ENCODE data around the gene POLR3A. TPM values are rescaled to one million over a fixed set of nuclear protein-coding genes. Genes with fewer than 3 reads are reported as not detected.

The POLR3A gene
- total RNA-seq, 1 experiment from 2014 or later, result 14.9 TPM

DNA sequence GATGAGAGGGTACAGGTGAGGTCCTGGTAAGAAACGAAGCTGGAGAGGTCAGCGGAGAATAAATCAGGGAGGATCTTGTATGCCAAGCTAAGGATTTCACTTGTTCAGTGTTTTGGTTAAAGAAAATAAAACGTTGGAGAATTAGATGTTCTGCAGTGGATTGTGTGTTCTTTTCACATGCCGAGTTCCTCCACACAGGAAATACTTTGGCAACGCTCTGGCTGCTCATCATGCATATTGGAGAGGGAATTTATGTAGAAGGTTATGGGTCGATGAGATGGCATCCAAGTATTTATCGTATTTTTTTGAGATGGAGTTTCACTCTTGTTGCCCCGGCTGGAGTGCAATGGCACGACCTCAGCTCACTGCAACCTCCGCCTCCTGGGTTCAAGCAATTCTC lies 15.4 kb upstream of the POLR3A start:
- DNase-seq, result no peak
- POLR2A ChIA-PET (ENCODE audit: unreplicated experiment), result interaction anchor here (0.6 kb wide), 1 partner anchor 258 kb away, joined by 4 read pairs; no protein-coding TSS in a partner anchor
- Histone ChIP-seq H3K4me1 (replicated peaks; ENCODE audit: insufficient read depth) (no peaks in the 10 kb centered on the region), H3K79me2 (ENCODE audit: low read depth) (peaks cover 11% of the 10 kb centered on the region; the same call in 1 of the 2 replicates), H3K4me3 (no peak overlapping the region), H3K27ac (no peak overlapping the region), H2AFZ (no peak overlapping the region), H3F3A (ENCODE audit: insufficient read depth, low read depth) (peaks cover 68% of the 10 kb centered on the region), H4K20me1 (ENCODE audit: insufficient read depth) (peaks cover 55% of the 10 kb centered on the region), H3K4me2 (no peak overlapping the region), H3K36me3 (ENCODE audit: low read depth) (peaks cover 23% of the 10 kb centered on the region), H3K27me3 (ENCODE audit: insufficient read depth, low read depth) (no peaks in the 10 kb centered on the region), H3K9me2 (ENCODE audit: insufficient read depth) (no peaks in the 10 kb centered on the region), H3K9me3 (ENCODE audit: insufficient read depth, low read depth) (no peaks in the 10 kb centered on the region)
- intact Hi-C loops (cut with micrococcal nuclease; ENCODE audit: unreplicated experiment), result loop anchor here (5.0 to 10.0 kb wide), 3 partner anchors 258 to 923 kb away; no protein-coding TSS in a partner anchor
- CTCF ChIA-PET, result no interaction called here
- TF ChIP-seq EZH2 (IDR thresholded peaks at IDR 0.05; ENCODE audit: low read depth) (no peak), CTCF (conservative IDR thresholded peaks at IDR 0.05) (no peak)
- no TSS peak for BruUV-seq (replicated peaks)

DNA sequence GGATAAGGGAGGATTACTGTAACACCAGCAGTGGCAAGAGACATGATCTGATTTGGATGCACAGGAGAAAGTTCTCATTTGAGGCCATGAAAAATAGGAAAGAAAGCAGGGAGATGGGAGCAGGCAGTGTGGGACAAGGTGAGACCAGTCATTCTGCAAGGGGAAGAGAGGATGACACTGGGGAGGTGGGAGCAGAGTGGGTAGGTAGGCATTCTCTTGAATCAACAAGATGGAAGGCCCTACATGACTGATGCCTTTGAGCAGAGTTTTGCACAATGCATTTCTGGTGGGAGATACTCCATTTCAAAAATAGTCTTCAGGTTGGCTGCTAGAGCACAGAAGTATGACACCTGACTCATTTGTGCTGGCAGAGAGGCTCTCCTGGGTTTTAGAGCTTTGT lies 14.9 kb upstream of the POLR3A start:
- TF ChIP-seq CTCF (conservative IDR thresholded peaks at IDR 0.05) (no peak), EZH2 (IDR thresholded peaks at IDR 0.05; ENCODE audit: low read depth) (no peak)
- BruUV-seq (replicated peaks), result no TSS peak
- Histone ChIP-seq H2AFZ (no peak overlapping the region), H3K9me3 (ENCODE audit: insufficient read depth, low read depth) (no peaks in the 10 kb centered on the region), H3K9me2 (ENCODE audit: insufficient read depth) (no peaks in the 10 kb centered on the region), H3K4me2 (no peak overlapping the region), H3K4me3 (no peak overlapping the region), H3K27me3 (ENCODE audit: insufficient read depth, low read depth) (no peaks in the 10 kb centered on the region), H3K79me2 (ENCODE audit: low read depth) (peaks cover 16% of the 10 kb centered on the region; the same call in 1 of the 2 replicates), H3K4me1 (replicated peaks; ENCODE audit: insufficient read depth) (no peaks in the 10 kb centered on the region), H3K36me3 (ENCODE audit: low read depth) (peaks cover 28% of the 10 kb centered on the region), H3F3A (ENCODE audit: insufficient read depth, low read depth) (peaks cover 73% of the 10 kb centered on the region), H3K27ac (no peak overlapping the region), H4K20me1 (ENCODE audit: insufficient read depth) (peaks cover 60% of the 10 kb centered on the region)
- CTCF ChIA-PET, result no interaction called here
- DNase-seq, result no peak
- POLR2A ChIA-PET (ENCODE audit: unreplicated experiment), result interaction anchor here (0.6 kb wide), 1 partner anchor 259 kb away, joined by 4 read pairs; no protein-coding TSS in a partner anchor
- intact Hi-C loops (cut with micrococcal nuclease; ENCODE audit: unreplicated experiment), result loop anchor here (10.0 kb wide), 1 partner anchor 611 kb away; no protein-coding TSS in a partner anchor

- TF ChIP-seq CTCF (conservative IDR thresholded peaks at IDR 0.05) (no peak), EZH2 (IDR thresholded peaks at IDR 0.05; ENCODE audit: low read depth) (no peak)
- POLR2A ChIA-PET (ENCODE audit: unreplicated experiment), result interaction anchor here (0.7 kb wide), 2 partner anchors 231 to 537 kb away, joined by 3 read pairs; no protein-coding TSS in a partner anchor
- no peak overlapping the region for H3K4me3 ChIP-seq
Observed at GRCh38 chr10:78042752-78043104, 13.4 kb upstream of the POLR3A start.

More at GRCh38 chr10:78042752-78043104, 13.4 kb upstream of the POLR3A start:
- peaks cover 74% of the 10 kb centered on the region for H4K20me1 ChIP-seq (ENCODE audit: insufficient read depth)
- H3F3A ChIP-seq (ENCODE audit: insufficient read depth, low read depth), result peaks cover 87% of the 10 kb centered on the region
- H3K27me3 ChIP-seq (ENCODE audit: insufficient read depth, low read depth), result no peaks in the 10 kb centered on the region
- intact Hi-C loops (cut with micrococcal nuclease; ENCODE audit: unreplicated experiment), result loop anchor here (10.0 kb wide), 1 partner anchor 612 kb away; no protein-coding TSS in a partner anchor
- H3K27ac ChIP-seq, result no peak overlapping the region
- CTCF ChIA-PET, result no interaction called here
- H3K36me3 ChIP-seq (ENCODE audit: low read depth), result peaks cover 42% of the 10 kb centered on the region
- peaks cover 31% of the 10 kb centered on the region for H3K79me2 ChIP-seq (ENCODE audit: low read depth)
- no peak for DNase-seq
- peaks cover 5% of the 10 kb centered on the region; the same call in 1 of the 2 replicates for H3K4me1 ChIP-seq (replicated peaks; ENCODE audit: insufficient read depth)
- no peak overlapping the region for H3K4me2 ChIP-seq
- no TSS peak for BruUV-seq (replicated peaks)
- H3K9me2 ChIP-seq (ENCODE audit: insufficient read depth), result no peaks in the 10 kb centered on the region
- no peak overlapping the region for H2AFZ ChIP-seq
- H3K9me3 ChIP-seq (ENCODE audit: insufficient read depth, low read depth), result no peaks in the 10 kb centered on the region
